ENCODE results near the gene CCDC93. TPM values are rescaled to one million over a fixed set of nuclear protein-coding genes. Genes with fewer than 3 reads are reported as not detected.

CCDC93 gene
- total RNA-seq, 4 donors from 2014 or later, result 17.3 to 30.3 (median 23.6) TPM

DNA sequence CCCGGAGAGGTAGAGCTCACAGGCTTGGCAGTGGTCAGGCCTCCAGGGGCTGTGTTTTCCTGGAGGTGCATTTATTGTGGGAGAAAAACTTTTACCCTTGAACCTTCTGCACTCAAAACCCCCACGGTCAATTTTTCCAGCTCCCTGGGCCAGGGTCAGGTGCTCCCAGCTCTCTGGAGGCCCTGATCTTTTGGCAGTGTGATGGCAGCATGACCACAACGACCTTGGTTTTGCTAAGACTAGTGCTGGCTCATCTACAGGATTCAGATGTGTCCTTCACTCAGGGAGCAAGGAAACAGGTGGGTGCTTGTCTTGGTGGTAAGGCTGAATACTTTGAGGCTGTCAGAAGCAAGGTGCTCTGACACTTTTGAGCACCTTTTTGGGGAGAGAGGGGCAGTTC is 92.3 kb downstream of the CCDC93 start:
- Histone ChIP-seq H3K4me1 (no peaks in the 10 kb centered on the region), H3K27me3 (no peaks in the 10 kb centered on the region), H3K27ac (no peak overlapping the region), H3K36me3 (peaks cover 0 to 94% (median 22%) of the 10 kb centered on the region in 3 donors), H3K4me3 (no peak overlapping the region), H3K9me3 (no peaks in the 10 kb centered on the region)
- DNase-seq (ENCODE audit: low spot score in 2 of 2), result no peak
- TF ChIP-seq EP300 (IDR thresholded peaks at IDR 0.05) (no peak), POLR2A (IDR thresholded peaks at IDR 0.05) (no peak)
- TF ChIP-seq, protein P1, sequence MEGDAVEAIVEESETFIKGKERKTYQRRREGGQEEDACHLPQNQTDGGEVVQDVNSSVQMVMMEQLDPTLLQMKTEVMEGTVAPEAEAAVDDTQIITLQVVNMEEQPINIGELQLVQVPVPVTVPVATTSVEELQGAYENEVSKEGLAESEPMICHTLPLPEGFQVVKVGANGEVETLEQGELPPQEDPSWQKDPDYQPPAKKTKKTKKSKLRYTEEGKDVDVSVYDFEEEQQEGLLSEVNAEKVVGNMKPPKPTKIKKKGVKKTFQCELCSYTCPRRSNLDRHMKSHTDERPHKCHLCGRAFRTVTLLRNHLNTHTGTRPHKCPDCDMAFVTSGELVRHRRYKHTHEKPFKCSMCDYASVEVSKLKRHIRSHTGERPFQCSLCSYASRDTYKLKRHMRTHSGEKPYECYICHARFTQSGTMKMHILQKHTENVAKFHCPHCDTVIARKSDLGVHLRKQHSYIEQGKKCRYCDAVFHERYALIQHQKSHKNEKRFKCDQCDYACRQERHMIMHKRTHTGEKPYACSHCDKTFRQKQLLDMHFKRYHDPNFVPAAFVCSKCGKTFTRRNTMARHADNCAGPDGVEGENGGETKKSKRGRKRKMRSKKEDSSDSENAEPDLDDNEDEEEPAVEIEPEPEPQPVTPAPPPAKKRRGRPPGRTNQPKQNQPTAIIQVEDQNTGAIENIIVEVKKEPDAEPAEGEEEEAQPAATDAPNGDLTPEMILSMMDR (IDR thresholded peaks at IDR 0.05), result no peak
- WGBS, 2 donors, result 79 to 88% methylated on average over 3 of the region's 3 CpGs

DNA sequence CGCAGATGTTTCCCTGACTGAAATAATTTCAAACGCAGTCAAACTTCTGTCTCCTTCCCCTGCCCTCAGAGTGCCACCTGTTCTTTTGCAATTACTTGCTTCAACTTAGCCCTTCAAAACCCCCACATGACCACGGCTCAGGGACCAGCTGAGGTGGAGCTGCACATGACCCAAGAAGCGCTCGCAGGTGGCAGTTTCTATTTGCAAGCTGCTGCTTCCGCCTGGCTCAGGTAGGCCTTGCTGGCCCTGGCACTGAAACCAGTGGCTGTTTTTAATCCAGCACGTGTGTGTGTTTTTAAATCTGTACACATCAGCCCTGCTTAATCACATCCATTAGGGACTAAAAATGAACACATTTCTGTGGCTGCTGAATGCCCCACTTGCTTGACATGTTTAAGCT is 95.3 kb downstream of the CCDC93 start:
- WGBS, 2 donors, result 92% methylated on average over 7 of the region's 7 CpGs
- no peak overlapping the region for H3K27ac ChIP-seq
- peaks cover 0 to 100% (median 22%) of the 10 kb centered on the region in 3 donors for H3K36me3 ChIP-seq
- H3K27me3 ChIP-seq, result no peaks in the 10 kb centered on the region
- DNase-seq (ENCODE audit: low spot score in 2 of 2), result no peak
- H3K4me3 ChIP-seq, result no peak overlapping the region
- no peak for TF ChIP-seq POLR2A (IDR thresholded peaks at IDR 0.05)
- TF ChIP-seq EP300 (IDR thresholded peaks at IDR 0.05), result no peak
- TF ChIP-seq, protein P1 (IDR thresholded peaks at IDR 0.05), result no peak
- H3K4me1 ChIP-seq, result no peaks in the 10 kb centered on the region
- peaks cover 0 to 6% (median 0%) of the 10 kb centered on the region in 4 donors for H3K9me3 ChIP-seq

DNA sequence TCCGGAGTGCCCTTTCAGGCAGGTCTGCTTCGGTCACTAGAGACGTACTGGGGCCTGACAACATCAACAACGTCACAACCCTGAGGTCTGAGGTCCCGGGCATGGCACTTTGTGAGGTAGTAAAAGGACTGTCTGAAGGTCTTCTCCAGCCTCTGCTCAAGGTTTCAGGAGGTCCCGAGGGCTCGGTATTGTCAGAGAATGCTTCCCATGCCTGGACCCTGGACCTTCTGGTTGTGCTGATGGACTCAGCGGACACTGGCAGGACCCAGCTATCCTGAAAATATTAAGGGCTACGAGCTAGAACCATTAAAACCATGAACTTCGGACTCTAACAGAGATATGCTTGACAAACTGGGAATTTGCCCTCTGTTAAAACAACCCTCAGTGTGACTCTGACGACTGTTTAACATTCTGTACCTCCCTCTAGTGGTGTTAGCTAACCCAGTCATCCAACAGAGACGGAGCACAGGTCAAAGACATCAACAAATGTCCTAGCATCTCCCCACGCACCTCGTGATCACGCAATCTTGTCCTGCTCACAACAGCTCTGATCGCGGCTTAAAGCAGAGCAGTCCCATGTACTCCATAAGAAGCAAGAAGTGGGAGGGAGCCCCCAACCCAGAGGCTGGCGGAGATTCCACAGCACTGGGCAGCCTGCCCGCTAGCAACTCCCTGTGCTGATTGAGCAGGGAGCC is 96.5 kb downstream of the CCDC93 start:
- Histone ChIP-seq H3K4me3 (no peak overlapping the region), H3K27me3 (no peaks in the 10 kb centered on the region), H3K4me1 (no peaks in the 10 kb centered on the region), H3K27ac (no peak overlapping the region), H3K9me3 (peaks cover 0 to 18% (median 0%) of the 10 kb centered on the region in 4 donors), H3K36me3 (peaks cover 0 to 99% (median 22%) of the 10 kb centered on the region in 3 donors)
- no peak for DNase-seq (ENCODE audit: low spot score in 2 of 2)
- TF ChIP-seq POLR2A (IDR thresholded peaks at IDR 0.05), result no peak
- TF ChIP-seq, protein P1 (IDR thresholded peaks at IDR 0.05), result no peak
- WGBS, 2 donors, result 90 to 91% methylated on average over 19 of the region's 19 CpGs

DNA sequence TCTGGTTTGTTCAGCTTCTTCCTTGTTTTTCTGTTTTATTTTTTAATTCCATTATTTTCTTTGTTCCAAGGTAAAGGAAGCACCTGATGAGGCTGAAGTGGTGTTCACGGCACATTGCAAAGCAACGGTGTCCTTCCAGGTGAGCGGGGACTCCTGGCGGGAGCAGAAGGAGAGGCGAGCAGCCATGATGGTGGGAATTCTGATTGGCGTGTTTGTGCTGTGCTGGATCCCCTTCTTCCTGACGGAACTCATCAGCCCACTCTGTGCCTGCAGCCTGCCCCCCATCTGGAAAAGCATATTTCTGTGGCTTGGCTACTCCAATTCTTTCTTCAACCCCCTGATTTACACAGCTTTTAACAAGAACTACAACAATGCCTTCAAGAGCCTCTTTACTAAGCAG is 110.9 kb downstream of the CCDC93 start:
- Histone ChIP-seq H3K36me3 (no peaks in the 10 kb centered on the region), H3K4me1 (no peaks in the 10 kb centered on the region), H3K27me3 (no peaks in the 10 kb centered on the region), H3K9me3 (peaks cover 0 to 15% (median 0%) of the 10 kb centered on the region in 4 donors), H3K27ac (no peak overlapping the region), H3K4me3 (no peak overlapping the region)
- 91 to 95% methylated on average over 7 of the region's 7 CpGs for WGBS, 2 donors
- TF ChIP-seq POLR2A (IDR thresholded peaks at IDR 0.05) (no peak), EP300 (IDR thresholded peaks at IDR 0.05) (no peak)
- TF ChIP-seq, protein P1 (IDR thresholded peaks at IDR 0.05), result no peak
- DNase-seq (ENCODE audit: low spot score in 2 of 2), result no peak

DNA sequence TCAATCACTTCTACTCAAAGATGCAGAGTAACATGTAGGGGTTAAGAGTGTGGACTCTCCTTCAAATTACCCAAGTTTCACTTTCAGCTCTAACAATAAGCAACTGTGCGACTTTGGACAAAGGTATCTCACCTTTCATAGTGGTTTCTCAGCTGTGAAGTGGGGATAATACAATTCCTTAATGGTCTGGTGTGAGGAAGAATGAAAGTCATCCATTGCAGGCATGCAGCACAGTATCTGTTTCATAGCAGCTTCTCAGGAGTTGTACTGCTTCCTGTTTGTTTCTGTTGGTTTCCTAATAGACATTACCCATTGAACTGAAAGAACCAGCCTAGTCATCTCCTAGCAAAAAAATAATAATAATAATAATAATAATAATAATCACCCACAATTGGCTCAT is 125.0 kb downstream of the CCDC93 start:
- Histone ChIP-seq H3K4me1 (no peaks in the 10 kb centered on the region), H3K27ac (no peak overlapping the region), H3K36me3 (no peaks in the 10 kb centered on the region), H3K9me3 (no peaks in the 10 kb centered on the region), H3K27me3 (no peaks in the 10 kb centered on the region), H3K4me3 (no peak overlapping the region)
- 82 to 90% methylated on average over 1 of the region's 1 CpG for WGBS, 2 donors
- DNase-seq (ENCODE audit: low spot score in 2 of 2), result no peak
- TF ChIP-seq POLR2A (IDR thresholded peaks at IDR 0.05), result no peak
